ENCODE results near the gene PRDM1.
"Not testable (repeated sequence)": the region's sequence is repeated elsewhere in the genome, so short reads cannot be mapped to it uniquely, and the experiment has no call there.

Gene PRDM1

GRCh38 chr6:106138151-106138550, 52.0 kb downstream of the PRDM1 start:
- no peak for DNase-seq

DNA sequence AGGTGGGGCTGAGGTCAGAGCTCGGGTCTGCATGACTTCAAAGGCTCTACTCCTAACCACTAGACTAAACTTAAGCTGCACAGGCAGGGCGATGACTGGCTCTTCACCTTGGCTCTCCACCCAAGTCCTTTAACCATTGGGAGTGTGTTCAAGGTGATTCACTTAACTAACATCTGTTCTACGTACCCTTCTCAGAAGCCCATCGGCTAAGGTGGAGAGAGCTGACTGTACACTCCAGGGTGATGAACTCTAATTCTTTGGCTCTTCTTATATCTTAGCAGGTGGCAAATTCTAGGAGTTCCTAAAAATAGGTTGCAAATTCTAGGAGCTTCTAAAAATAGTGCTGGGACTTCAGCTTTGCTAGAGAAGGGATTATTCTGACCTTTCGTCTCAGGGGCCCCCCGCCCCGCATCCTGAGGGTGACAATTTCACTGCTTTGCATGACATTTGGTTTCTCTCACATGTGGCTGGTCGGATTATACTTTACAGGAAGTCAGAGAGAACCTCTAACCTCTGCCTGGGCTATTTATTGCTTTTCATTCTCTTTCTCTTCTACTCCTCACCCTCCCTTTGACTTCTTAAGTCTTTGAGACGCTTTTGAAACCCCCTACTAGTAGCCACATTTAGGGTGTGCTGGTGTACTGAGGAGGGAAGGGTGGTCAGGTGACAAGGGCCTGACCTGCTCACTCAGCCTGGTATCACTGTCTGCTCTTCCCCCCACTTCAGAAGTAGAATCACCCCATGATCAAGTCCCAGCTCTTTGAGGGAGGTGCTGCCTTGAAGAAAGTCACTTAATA, 55.5 kb downstream of the PRDM1 start:
- no peak for DNase-seq

GRCh38 chr6:106142876-106143431, 56.8 kb downstream of the PRDM1 start:
- DNase-seq: peak in 3 of 4 experiments; percentile 45 to 55 (median 48)

DNA sequence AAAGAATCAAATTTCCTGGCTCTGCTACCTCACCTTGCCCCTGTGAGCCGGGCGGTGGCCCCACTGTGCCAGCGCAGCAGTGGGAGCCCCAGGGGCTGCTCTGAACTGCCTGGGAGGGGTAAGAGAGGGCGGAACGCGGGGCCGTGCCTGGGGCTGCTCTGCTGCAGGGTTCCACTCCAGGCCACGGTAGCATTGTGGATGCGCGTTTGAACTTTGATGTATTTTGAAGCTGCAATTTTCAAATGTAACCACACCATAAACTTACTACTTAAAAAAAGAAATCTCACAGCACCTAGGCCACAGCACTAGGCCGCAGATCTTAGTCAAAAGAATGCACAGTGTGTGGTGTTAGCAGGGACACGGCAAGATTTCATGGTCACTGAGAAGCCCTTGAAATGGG, 57.5 kb downstream of the PRDM1 start:
- no peak for DNase-seq

DNA sequence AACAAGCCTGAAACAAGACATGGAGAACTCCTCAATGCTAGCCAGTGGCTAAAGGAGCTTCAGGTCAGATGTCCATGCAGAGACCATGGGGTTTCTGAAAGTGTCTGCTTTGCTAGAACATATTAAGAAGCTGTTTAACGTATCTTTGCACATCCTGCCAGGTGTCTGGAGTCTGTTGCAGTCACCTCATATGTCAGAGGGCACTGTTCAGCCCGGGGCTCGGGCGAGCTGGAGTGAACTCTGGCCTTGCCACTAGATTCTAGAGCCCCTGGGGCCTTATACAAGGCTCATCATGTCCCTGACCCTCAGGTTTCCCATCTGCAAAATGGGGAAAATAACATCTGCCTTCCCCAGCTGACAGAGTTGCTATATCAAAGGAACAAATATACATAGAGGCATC, 59.0 kb downstream of the PRDM1 start:
- no peak for DNase-seq

DNA sequence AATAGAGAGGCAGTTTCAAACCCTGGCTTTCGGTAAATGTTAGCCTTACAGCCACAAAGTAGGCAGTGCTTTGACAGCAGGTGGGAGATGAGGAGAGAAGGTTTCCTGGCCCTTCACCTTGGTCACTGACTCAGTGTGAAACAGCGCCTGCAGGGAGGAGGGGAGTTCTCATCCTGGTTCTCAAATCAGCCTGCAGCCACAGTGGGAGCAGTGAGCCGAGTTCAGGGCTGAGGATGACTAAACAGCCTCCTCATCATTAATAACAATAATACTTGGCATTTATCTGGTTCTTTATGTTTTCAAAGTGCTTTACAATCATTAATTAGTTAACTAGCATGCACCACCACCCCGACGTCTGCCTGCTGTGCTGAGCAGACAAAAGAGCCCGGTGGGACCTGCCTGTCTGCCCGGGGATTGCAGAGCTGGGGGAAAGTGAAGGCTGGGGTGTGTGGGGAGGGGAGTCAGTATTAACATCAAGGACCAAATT, 59.6 kb downstream of the PRDM1 start:
- DNase-seq: no peak

- DNase-seq: no peak
Observed at GRCh38 chr6:106146852-106147351, 60.8 kb downstream of the PRDM1 start.

DNA sequence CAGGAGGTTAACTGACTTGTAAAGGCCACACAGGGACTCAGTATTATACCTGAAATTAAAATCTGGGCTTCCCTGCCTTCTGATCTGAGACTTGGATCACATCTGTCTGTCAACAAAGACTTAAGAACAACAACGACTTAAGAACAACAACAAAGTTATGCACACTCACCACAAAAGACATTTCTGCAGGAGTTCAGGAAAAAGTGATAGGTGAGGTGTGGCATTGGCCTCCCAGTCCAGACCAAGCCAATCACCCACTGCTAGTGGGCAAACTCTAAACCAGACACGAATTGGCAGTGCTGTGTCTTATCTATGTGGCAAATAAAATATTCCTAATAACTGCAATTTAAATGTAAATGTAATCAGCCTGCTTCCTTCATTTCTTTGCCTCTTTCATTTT, 61.3 kb downstream of the PRDM1 start:
- no peak for DNase-seq

- no peak for DNase-seq
Observed at GRCh38 chr6:106149472-106150069, 63.4 kb downstream of the PRDM1 start.

DNA sequence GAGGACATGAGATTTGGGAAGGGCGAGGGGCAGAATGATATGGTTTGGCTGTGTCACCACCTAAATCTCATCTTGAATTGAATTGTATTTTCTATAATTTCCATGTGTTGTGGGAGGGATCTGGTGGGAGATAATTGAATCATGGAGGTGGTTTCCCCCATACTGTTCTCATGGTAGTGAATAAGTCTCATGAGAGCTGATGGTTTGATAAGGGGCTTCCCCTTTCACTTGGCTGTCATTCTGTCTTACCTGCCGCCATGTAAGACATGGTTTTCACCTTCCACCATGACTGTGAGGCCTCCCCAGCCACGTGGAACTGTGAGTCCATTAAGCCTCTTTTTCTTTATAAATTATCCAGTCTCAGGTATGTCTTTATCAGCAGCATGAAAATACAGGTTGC, 66.3 kb downstream of the PRDM1 start:
- DNase-seq: not testable (repeated sequence)

DNA sequence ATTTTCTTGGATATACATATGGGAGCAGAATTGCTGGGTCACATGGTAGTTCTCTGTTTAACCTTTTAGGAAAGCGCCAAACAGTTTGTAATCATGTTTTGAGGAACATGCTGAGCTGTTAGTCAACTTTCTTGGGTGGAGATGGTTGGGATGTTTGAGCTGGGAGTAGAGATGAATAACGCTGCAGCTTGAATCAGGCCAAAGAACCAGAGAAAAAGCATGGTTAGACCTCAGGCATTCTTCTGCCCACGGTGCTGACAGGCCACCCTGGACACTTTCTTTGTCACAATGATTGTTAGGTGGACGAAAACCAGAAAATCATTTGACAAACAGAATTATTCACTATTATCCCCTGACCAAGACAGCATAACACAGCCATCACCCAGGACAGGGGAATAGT, 66.8 kb downstream of the PRDM1 start:
- DNase-seq: peak in 2 of 4 experiments; percentile 30 to 37

DNA sequence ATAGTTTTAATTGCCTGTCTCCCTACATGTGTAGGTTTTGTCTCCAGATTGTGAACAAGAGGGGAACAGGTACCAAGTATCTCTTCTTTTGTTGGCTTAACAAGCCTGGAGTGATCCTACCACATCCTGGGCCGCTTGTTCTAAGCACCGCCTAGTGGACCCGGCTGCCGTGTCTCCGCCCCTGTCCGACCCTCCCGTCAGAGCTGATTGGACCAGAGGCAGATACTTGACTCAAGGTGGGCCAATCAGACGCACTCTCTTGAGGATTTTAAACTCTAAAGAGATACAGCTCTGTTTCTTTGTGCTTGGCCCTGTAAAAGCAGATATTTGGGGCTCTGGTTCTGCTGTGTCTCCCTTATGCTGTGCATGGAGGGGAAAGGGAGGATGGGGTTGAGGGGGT, 68.2 kb downstream of the PRDM1 start:
- DNase-seq: no peak

GRCh38 chr6:106155219-106155830, 69.2 kb downstream of the PRDM1 start:
- DNase-seq: peak; percentile 68 to 84 (median 76)

- no peak for DNase-seq
Observed at GRCh38 chr6:106156413-106156812, 70.3 kb downstream of the PRDM1 start.

DNA sequence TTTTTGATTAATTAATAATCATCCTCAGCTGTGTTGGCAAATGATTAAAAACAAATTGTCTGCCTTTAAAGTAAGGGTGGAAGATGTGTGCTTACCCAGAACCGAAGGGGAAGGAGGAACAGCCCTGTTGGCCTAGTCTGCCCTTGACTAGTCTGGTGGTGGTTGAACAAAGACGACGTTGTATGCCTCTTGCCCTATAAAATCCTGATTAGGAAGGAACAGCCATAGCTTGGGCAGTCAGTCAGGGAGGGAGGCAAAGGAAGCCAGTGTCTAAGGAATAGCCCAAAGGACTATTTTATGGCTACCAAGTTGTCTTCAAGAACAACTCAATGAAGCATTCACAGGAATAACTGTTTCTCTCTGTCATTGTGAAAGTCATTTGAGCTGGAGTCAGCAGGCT, 70.7 kb downstream of the PRDM1 start:
- DNase-seq: no peak

GRCh38 chr6:106158816-106159215, 72.7 kb downstream of the PRDM1 start:
- no peak for DNase-seq

Measured in suppressor macrophage (primary cell).